Fibroblast of lung (primary cell): Measurements from ENCODE around the gene KCNJ12. TPM values are rescaled to one million over a fixed set of nuclear protein-coding genes. Genes with fewer than 3 reads are reported as not detected.
A peak's percentile ranks its signal among the peaks of the same experiment; 100 is the strongest.

Experiments used
- DNase-seq, 2 donors: peaks; one replicate each; pipeline versions ENCODE4 v3.0.0 to v3.0.0-alpha.2; 2010; ENCODE audit warnings: low read depth in 2 of 2
- H2AFZ ChIP-seq: 2 replicates; pipeline ENCODE4 v1.5.1; 2012; ENCODE audit warnings: low read length, control low read depth, inconsistent platforms
- H3K27ac ChIP-seq: 2 replicates; pipeline ENCODE4 v1.5.1; 2011; ENCODE audit warnings: low read length, control low read depth; ENCODE audit not compliant: insufficient read depth
- H3K27me3 ChIP-seq: 2 replicates; pipeline ENCODE4 v1.5.1; 2011; ENCODE audit warnings: mild to moderate bottlenecking, low read length; ENCODE audit not compliant: control insufficient read depth, insufficient read depth
- H3K36me3 ChIP-seq: 2 replicates; pipeline ENCODE4 v1.5.1; 2011; ENCODE audit warnings: low read length; ENCODE audit not compliant: control insufficient read depth, insufficient read depth
- H3K4me1 ChIP-seq: 2 replicates; pipeline ENCODE4 v1.5.1; 2011; ENCODE audit warnings: low read length; ENCODE audit not compliant: control insufficient read depth, insufficient read depth; ENCODE audit errors: extremely low read depth
- H3K4me2 ChIP-seq: 2 replicates; pipeline ENCODE4 v1.5.1; 2011; ENCODE audit warnings: low read length, control low read depth; ENCODE audit not compliant: insufficient read depth; ENCODE audit errors: extremely low read depth
- H3K4me3 ChIP-seq, 4 experiments: fragments of 200-600 bp in 1 of 4; sonication (generic) in 1 of 4; replicated peaks in 1 of 4; 2 replicates each; pipeline ENCODE4 v1.5.1; 2011 to 2016; ENCODE audit warnings: low read length in 4 of 4, low read depth in 3 of 4, mild to moderate bottlenecking in 3 of 4, control low read depth in 2 of 4, inconsistent platforms in 1 of 4, mixed read lengths in 1 of 4; ENCODE audit not compliant: insufficient read depth in 1 of 4; ENCODE audit errors: control extremely low read depth in 1 of 4
- H3K79me2 ChIP-seq: 2 replicates; pipeline ENCODE4 v1.5.1; 2012; ENCODE audit warnings: mild to moderate bottlenecking, low read length, inconsistent platforms; ENCODE audit not compliant: control insufficient read depth, insufficient read depth
- H3K9ac ChIP-seq: 2 replicates; pipeline ENCODE4 v1.5.1; 2011; ENCODE audit warnings: mild to moderate bottlenecking, low read length, control low read depth; ENCODE audit not compliant: insufficient read depth
- H3K9me3 ChIP-seq: 2 replicates; pipeline ENCODE4 v1.5.1; 2012; ENCODE audit warnings: low read depth, low read length; ENCODE audit not compliant: control insufficient read depth, insufficient read depth
- H4K20me1 ChIP-seq: 2 replicates; pipeline ENCODE4 v1.5.1; 2011; ENCODE audit warnings: low read length; ENCODE audit not compliant: control insufficient read depth, insufficient read depth; ENCODE audit errors: extremely low read depth
- CTCF ChIP-seq, 2 donors: IDR thresholded peaks in 1 of 2; conservative IDR thresholded peaks in 1 of 2; 1 replicate in 1 of 2; 2 replicates in 1 of 2; pipeline ENCODE4 v1.5.1; 2011 to 2012; ENCODE audit warnings: low read length in 2 of 2, control low read depth in 1 of 2, inconsistent platforms in 1 of 2, low read depth in 1 of 2, mild to moderate bottlenecking in 1 of 2
- EZH2 ChIP-seq: IDR thresholded peaks from 2 replicates; pipeline ENCODE4 v1.5.1; 2012; ENCODE audit warnings: low read length, control low read depth, mild to moderate bottlenecking; ENCODE audit errors: missing control alignments
- polyA plus RNA-seq, 2 donors: library from polyadenylated mRNA; depleted of rRNA in 1 of 2; stranded (reverse) in 1 of 2; unstranded in 1 of 2; fragments of >200 nt; gene quantifications; 2 replicates each; pipeline ENCODE4 v1.2.1, GENCODE V29; 2011 to 2012; ENCODE audit warnings: missing spikeins in 1 of 2
- total RNA-seq: library from RNA; depleted of rRNA; stranded (reverse); fragments of >200 nt; gene quantifications from 2 replicates; pipeline ENCODE4 v1.2.1, GENCODE V29; 2014

The KCNJ12 gene
- total and polyA plus RNA-seq, 2 donors (not counting 1 experiment from before 2014, with no cell fraction given), result 0.09 to 0.66 TPM

- Histone ChIP-seq H4K20me1 (no peaks in the 10 kb centered on the region), H2AFZ (no peak overlapping the region), H3K36me3 (no peaks in the 10 kb centered on the region), H3K9me3 (no peaks in the 10 kb centered on the region), H3K4me3 (no peak overlapping the region), H3K4me1 (no peaks in the 10 kb centered on the region), H3K79me2 (no peaks in the 10 kb centered on the region), H3K9ac (no peak overlapping the region), H3K4me2 (no peak overlapping the region), H3K27me3 (no peaks in the 10 kb centered on the region), H3K27ac (no peak overlapping the region)
- peak in 1 of 2 donors; percentile 3 for DNase-seq
- TF ChIP-seq EZH2 (no peak), CTCF (conservative IDR thresholded peaks at IDR 0.05 in 1 of 2, IDR thresholded peaks at IDR 0.05 in 1 of 2; ENCODE audit: low read depth in 1 of 2, low read length in 2 of 2) (no peak)
Observed at GRCh38 chr17:21353326-21354010, 22.7 kb upstream of the KCNJ12 start.

GRCh38 chr17:21354796-21355385 lies 21.3 kb upstream of the KCNJ12 start:
- no peaks in the 10 kb centered on the region for H3K9me3 ChIP-seq
- no peak overlapping the region for H3K27ac ChIP-seq
- no peaks in the 10 kb centered on the region for H3K27me3 ChIP-seq
- no peak overlapping the region for H3K9ac ChIP-seq
- H3K79me2 ChIP-seq, result no peaks in the 10 kb centered on the region
- TF ChIP-seq CTCF (conservative IDR thresholded peaks at IDR 0.05 in 1 of 2, IDR thresholded peaks at IDR 0.05 in 1 of 2; ENCODE audit: low read depth in 1 of 2, low read length in 2 of 2), result no peak
- no peak for TF ChIP-seq EZH2
- H3K4me2 ChIP-seq, result no peak overlapping the region
- H2AFZ ChIP-seq, result no peak overlapping the region
- no peak for DNase-seq
- H4K20me1 ChIP-seq, result no peaks in the 10 kb centered on the region
- H3K4me1 ChIP-seq, result no peaks in the 10 kb centered on the region
- H3K36me3 ChIP-seq, result no peaks in the 10 kb centered on the region
- H3K4me3 ChIP-seq, result no peak overlapping the region

DNA sequence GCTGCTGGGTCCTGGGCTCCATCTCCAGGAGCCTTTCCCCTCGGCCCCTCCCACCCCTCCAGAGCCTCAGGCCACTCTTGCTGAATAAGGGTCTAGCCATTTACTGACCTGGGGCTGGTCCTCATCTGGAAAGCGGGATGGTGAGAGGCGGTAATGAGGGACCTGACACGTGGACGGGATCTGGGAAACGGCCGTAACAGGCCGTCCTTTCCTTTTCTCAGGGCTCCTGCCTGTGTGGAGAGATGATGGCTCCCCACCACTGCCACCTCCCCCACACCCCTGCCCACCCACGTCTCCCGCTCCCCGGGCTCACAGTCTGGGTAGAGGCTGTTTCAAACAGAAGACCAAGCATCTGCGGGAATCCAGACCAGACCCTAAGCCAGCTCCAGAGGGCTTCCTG lies 20.6 kb upstream of the KCNJ12 start:
- no peak for TF ChIP-seq CTCF (conservative IDR thresholded peaks at IDR 0.05 in 1 of 2, IDR thresholded peaks at IDR 0.05 in 1 of 2; ENCODE audit: low read depth in 1 of 2, low read length in 2 of 2)
- TF ChIP-seq EZH2, result no peak
- no peaks in the 10 kb centered on the region for H3K4me1 ChIP-seq
- no peaks in the 10 kb centered on the region for H3K36me3 ChIP-seq
- no peaks in the 10 kb centered on the region for H3K79me2 ChIP-seq
- H4K20me1 ChIP-seq, result no peaks in the 10 kb centered on the region
- H3K27me3 ChIP-seq, result no peaks in the 10 kb centered on the region
- DNase-seq, result no peak
- H3K9ac ChIP-seq, result no peak overlapping the region
- no peak overlapping the region for H3K4me3 ChIP-seq
- no peak overlapping the region for H2AFZ ChIP-seq
- H3K27ac ChIP-seq, result no peak overlapping the region
- H3K9me3 ChIP-seq, result no peaks in the 10 kb centered on the region
- H3K4me2 ChIP-seq, result no peak overlapping the region
